HepG2 (cell line): Measurements from ENCODE around the gene FBLIM1.

Experiments used
- ATF1 ChIP-seq: IDR thresholded peaks from 2 replicates; pipeline ENCODE4 v1.6.1; 2016; ENCODE audit warnings: mild to moderate bottlenecking, control low read depth
- POLR2A ChIP-seq, 2 experiments: IDR thresholded peaks; 2 replicates each; pipeline ENCODE4 v1.6.1; 2011; ENCODE audit warnings: low read depth in 2 of 2, low read length in 2 of 2, mild to moderate bottlenecking in 1 of 2, moderate library complexity in 1 of 2; ENCODE audit not compliant: insufficient read depth in 1 of 2
- ZBED4 ChIP-seq: sonication (generic); formaldehyde crosslinking; IDR thresholded peaks from 2 replicates; pipeline ENCODE4 v1.4.0; 2020; ENCODE audit warnings: missing genetic modification reagents, borderline replicate concordance
- ZNF138 ChIP-seq: sonication (generic); formaldehyde crosslinking; IDR thresholded peaks from 2 replicates; pipeline ENCODE4 v1.5.0; 2020; ENCODE audit warnings: mild to moderate bottlenecking, low read depth, missing genetic modification reagents

GRCh38 chr1:15730936-15731335 is 27.7 kb upstream of the FBLIM1 start:
- TF ChIP-seq POLR2A (IDR thresholded peaks at IDR 0.05; ENCODE audit: insufficient read depth in 1 of 2, low read depth in 2 of 2, low read length in 2 of 2) = no peak
- no peak for TF ChIP-seq ZBED4 (CRISPR knock-in tag)
- no peak for TF ChIP-seq ZNF138 (CRISPR knock-in tag)
- no peak for TF ChIP-seq ATF1 (CRISPR knock-in tag)
